ENCODE measurements around the gene ARF1. TPM values are rescaled to one million over a fixed set of nuclear protein-coding genes. Genes with fewer than 3 reads are reported as not detected.

The ARF1 gene
- total RNA-seq, 1 experiment from 2014 or later = 395 TPM

DNA sequence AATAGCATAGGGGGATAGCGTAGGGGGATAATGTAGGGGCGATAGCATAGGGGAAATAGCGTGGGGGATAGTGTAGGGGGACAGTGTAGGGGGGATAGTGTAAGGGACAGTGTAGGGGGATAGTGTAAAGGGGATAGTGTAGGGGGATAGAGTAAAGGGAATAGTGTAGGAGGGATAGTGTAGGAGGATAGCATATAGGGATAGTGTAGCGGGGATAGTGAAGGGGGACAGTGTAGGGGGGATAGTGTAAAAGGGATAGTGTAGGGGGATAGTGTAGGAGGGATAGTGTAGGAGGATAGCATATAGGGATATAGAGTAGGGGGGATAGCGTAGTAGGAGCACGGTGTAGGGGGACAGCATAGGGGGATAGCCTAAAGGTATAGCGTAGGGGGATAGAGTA, 14.1 kb upstream of the ARF1 start:
- BruUV-seq (replicated peaks) = no TSS peak
- ChIA-PET CTCF (no interaction called here), POLR2A (ENCODE audit: low non-redundant PET) (no interaction called here)
- no peaks in the 10 kb centered on the region for H3K36me3 ChIP-seq (ENCODE audit: insufficient read depth, low read length, poor library complexity, severe bottlenecking)
- no peaks in the 10 kb centered on the region for H3K4me1 ChIP-seq (ENCODE audit: insufficient read depth, low read length, poor library complexity, severe bottlenecking)
- H3K27ac ChIP-seq (ENCODE audit: low read depth, low read length, poor library complexity, severe bottlenecking) = no peak overlapping the region
- no peak for DNase-seq (ENCODE audit: low spot score)
- H3K27me3 ChIP-seq (replicated peaks; ENCODE audit: insufficient read depth, low read depth, low read length, poor library complexity) = peaks cover 44% of the 10 kb centered on the region
- H3K4me3 ChIP-seq (ENCODE audit: low read depth, low read length, poor library complexity, severe bottlenecking) = no peak overlapping the region
- intact Hi-C loops (cut with micrococcal nuclease; ENCODE audit: unreplicated experiment) = no loop called here
- no peaks in the 10 kb centered on the region for H3K9me3 ChIP-seq (ENCODE audit: low read depth, low read length, poor library complexity, severe bottlenecking)
- no peak for TF ChIP-seq CTCF (conservative IDR thresholded peaks at IDR 0.05; ENCODE audit: low read depth, low read length)
- TF ChIP-seq EZH2 (IDR thresholded peaks at IDR 0.05; ENCODE audit: borderline replicate concordance, low read depth, low read length, poor library complexity, severe bottlenecking) = no peak

DNA sequence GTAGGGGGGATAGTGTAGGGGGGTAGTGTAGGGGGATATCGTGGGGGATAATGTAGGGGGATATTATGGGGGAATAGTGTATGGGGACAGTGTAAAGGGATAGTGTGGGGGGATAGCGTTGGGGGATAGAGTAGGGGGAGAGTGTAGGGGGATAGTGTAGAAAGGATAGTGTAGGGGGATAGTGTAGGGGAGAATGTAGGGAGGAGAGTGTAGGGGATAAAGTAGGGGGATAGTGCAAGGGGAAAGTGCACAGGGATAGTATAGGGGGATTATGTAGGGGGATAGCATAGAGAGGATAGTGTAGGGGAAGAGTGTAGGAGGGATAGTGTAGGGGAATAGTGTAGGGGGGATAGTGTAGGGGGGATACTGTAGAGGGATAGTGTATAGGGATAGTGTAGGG, 12.3 kb upstream of the ARF1 start:
- Histone ChIP-seq H3K9me3 (ENCODE audit: low read depth, low read length, poor library complexity, severe bottlenecking) (no peaks in the 10 kb centered on the region), H3K27ac (ENCODE audit: low read depth, low read length, poor library complexity, severe bottlenecking) (no peak overlapping the region), H3K27me3 (replicated peaks; ENCODE audit: insufficient read depth, low read depth, low read length, poor library complexity) (peaks cover 44% of the 10 kb centered on the region), H3K36me3 (ENCODE audit: insufficient read depth, low read length, poor library complexity, severe bottlenecking) (no peaks in the 10 kb centered on the region), H3K4me3 (ENCODE audit: low read depth, low read length, poor library complexity, severe bottlenecking) (no peak overlapping the region), H3K4me1 (ENCODE audit: insufficient read depth, low read length, poor library complexity, severe bottlenecking) (no peaks in the 10 kb centered on the region)
- ChIA-PET POLR2A (ENCODE audit: low non-redundant PET) (no interaction called here), CTCF (no interaction called here)
- DNase-seq (ENCODE audit: low spot score) = no peak
- intact Hi-C loops (cut with micrococcal nuclease; ENCODE audit: unreplicated experiment) = loop anchor here (10.0 kb wide), 1 partner anchor 305 kb away; no protein-coding TSS in a partner anchor
- BruUV-seq (replicated peaks) = no TSS peak
- TF ChIP-seq EZH2 (IDR thresholded peaks at IDR 0.05; ENCODE audit: borderline replicate concordance, low read depth, low read length, poor library complexity, severe bottlenecking) (no peak), CTCF (conservative IDR thresholded peaks at IDR 0.05; ENCODE audit: low read depth, low read length) (no peak)

- Histone ChIP-seq H3K27ac (ENCODE audit: low read depth, low read length, poor library complexity, severe bottlenecking) (no peak overlapping the region), H3K27me3 (replicated peaks; ENCODE audit: insufficient read depth, low read depth, low read length, poor library complexity) (peaks cover 44% of the 10 kb centered on the region), H3K4me3 (ENCODE audit: low read depth, low read length, poor library complexity, severe bottlenecking) (no peak overlapping the region), H3K9me3 (ENCODE audit: low read depth, low read length, poor library complexity, severe bottlenecking) (no peaks in the 10 kb centered on the region), H3K4me1 (ENCODE audit: insufficient read depth, low read length, poor library complexity, severe bottlenecking) (no peaks in the 10 kb centered on the region), H3K36me3 (ENCODE audit: insufficient read depth, low read length, poor library complexity, severe bottlenecking) (no peaks in the 10 kb centered on the region)
- DNase-seq (ENCODE audit: low spot score) = no peak
- TF ChIP-seq CTCF (conservative IDR thresholded peaks at IDR 0.05; ENCODE audit: low read depth, low read length) (no peak), EZH2 (IDR thresholded peaks at IDR 0.05; ENCODE audit: borderline replicate concordance, low read depth, low read length, poor library complexity, severe bottlenecking) (no peak)
- no TSS peak for BruUV-seq (replicated peaks)
- POLR2A ChIA-PET (ENCODE audit: low non-redundant PET) = no interaction called here
- CTCF ChIA-PET = no interaction called here
- intact Hi-C loops (cut with micrococcal nuclease; ENCODE audit: unreplicated experiment) = loop anchor here (10.0 kb wide), 1 partner anchor 306 kb away; no protein-coding TSS in a partner anchor
These were observed 11.7 kb upstream of the ARF1 start for GRCh38 chr1:228070851-228071250.
